SH-SY5Y (cell line): ENCODE results near the gene KRR1.

ENCODE experiments used
- GATA2 ChIP-seq: IDR thresholded peaks from 2 replicates; pipeline ENCODE4 v1.6.1; 2011; ENCODE audit warnings: mild to moderate bottlenecking, low read depth, low read length
- GATA3 ChIP-seq: IDR thresholded peaks from 2 replicates; pipeline ENCODE4 v1.6.1; 2011; ENCODE audit warnings: low read depth, mild to moderate bottlenecking, low read length, moderate library complexity

KRR1 gene

DNA sequence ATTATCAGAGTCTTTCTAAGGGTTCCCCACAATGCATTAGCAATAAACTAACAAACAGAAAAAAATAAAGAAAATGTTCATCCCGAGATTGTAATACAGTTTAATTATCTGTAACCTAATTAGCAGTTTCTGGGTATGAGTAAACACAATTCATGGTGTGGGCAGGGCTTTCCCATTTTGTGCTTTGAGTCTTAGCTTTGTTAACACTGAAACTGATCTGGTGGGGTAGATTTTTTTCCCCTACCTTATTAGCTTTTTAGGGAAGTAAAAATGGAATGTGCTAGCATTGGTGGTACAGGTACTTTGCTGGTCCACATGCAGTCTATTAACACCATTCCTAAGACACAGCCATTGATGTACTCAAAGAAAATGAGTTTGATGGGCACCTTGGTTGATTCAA lies 18.4 kb upstream of the KRR1 start:
- TF ChIP-seq GATA2 = no peak
- no peak for TF ChIP-seq GATA3

DNA sequence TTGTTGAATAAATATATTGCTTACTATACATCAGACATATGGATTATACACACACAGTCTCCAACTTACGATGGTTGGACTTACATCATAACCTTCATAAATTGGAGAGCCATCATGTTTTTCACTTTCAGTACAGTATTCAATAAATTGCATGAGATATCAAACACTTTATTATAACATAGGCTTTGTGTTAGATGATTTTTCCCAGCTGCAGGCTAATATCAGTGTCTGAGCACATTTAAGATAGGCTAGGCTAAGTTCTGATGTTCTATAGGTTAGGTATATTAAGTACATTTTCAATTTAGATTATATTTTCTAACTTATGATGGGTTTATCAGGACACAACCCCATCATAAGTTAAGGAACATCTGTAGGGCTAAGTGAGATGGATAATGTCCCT lies 17.9 kb upstream of the KRR1 start:
- no peak for TF ChIP-seq GATA3
- no peak for TF ChIP-seq GATA2

DNA sequence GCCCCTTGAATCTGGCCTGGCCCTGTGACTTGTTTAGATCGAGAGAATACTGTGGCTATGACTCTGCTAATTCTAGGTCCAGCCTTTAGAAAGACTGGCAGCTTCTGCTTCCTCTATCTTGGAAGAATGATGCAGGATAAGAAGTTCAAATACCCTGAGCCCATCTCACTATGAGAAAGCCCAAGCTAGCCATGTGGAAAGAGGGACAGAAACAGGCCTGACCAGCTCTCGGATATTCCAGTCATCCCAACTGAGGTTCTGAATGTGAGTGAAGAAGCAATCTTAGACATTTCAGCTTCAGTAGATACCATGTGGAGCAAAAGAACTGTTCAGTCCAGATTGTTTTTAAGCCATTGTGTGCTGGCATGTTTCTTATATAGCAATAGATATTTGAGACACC lies 17.3 kb upstream of the KRR1 start:
- no peak for TF ChIP-seq GATA2
- no peak for TF ChIP-seq GATA3

DNA sequence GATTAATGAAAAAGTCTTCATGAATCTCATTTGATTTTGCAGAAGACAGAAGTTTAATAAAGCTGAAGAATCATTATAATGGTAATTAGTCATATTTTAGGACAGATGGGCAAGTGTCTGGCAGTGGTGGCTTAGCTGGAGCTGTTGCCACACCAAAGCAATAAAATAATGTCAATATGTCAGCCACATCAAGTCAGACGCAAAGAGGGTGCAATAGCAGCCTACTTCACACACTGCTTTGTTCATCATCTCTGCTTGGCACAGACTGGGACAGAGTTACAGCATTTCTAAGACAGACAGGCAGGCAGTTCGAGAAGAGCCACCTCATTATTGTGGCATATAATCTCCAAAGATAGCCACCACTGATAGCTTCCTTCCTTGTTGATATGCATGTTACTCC lies 16.9 kb upstream of the KRR1 start:
- TF ChIP-seq GATA2 = no peak
- TF ChIP-seq GATA3 = no peak

DNA sequence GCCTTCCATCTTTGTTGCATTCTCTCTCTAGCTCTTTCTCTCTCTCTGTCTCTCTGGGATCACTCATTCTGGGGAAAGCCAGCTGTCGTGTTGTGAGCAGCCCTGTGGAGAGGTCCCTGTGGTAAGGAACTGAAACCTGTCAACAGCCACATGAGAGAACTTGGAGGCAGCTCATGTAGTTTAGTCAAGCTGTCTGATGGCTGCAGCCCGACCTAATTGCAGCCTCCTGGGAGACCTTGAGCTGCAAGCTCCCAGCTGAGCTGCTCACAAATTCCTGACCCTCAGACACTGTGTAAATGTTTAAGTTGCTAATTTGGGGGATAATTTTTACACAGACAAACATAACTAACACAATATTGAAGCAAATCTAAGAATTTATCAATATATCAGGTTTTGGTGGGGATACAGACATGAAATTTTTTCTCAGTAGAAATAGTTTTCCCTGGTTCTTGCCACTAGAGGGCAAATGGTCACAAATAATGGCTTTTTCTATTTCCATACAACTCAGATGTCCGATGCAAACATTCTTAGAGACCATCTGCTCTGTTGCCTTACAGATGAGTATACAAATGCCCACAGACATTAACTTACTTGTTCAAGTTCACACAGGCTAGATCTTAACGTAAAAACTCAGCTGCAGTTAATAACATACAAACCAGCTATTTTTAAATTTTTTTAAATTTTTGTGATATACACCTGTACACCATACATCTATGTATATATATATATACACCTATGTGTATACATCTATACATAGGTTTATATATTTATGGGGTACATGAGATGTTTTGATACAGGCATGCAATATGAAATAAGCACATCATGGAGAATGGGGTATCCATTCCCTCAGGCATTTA lies 15.5 kb upstream of the KRR1 start:
- TF ChIP-seq GATA3 (no peak), GATA2 (no peak)

DNA sequence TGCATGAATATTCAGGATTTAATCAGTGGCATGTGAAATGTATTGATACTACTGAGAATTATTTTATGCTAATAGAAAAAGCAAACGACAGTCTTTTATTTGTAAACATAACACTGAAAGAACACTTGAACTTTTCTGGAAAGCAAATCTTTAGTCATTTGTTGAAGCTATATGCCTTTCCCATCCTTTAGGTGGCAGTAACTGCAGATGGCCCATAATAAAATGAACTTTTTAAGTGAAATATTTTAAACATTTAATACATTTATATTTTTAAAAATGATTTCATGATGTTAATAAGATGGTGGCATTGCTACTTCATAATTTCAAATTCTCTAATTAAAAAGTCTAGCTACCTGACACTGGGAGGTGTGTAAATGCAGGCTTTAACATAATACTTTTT lies 13.9 kb upstream of the KRR1 start:
- no peak for TF ChIP-seq GATA2
- no peak for TF ChIP-seq GATA3

DNA sequence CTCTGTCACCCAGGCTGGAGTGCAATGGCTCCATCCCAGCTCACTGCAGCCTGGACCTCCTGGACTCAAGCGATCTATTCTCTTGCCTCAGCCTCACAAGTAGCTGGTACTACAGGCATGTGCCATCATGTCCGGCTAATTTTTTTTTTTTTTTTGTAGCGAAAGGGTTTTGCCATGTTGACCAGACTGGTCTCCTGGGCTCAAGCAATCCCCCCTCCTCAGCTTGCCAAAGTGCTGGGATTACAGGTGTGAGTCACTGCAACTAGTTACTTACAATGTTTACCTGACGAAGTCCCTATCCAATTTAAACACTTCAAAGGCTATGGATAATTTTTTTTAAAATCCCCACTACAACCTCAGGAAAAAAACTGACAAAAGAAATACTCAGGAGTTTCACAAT lies 1.8 kb downstream of the KRR1 start:
- TF ChIP-seq GATA3 (no peak), GATA2 (no peak)

DNA sequence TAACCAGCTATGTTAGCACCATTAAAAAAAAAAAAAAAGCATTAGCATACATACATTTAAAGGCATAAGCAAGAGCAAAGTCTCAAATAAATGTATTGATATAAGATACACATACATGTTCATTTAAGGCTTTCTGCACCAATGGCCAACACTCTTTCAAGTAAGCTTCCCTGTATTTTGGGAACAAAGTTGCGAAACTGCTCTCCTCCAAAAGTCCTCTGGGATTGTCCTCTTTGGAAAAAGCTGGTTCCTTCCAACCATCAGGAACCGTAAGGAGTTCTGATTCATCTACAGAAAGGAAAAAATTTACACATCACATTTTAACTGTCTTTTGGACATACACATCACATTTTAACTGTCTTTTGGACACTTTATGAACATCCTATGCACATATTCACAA lies 3.2 kb downstream of the KRR1 start:
- TF ChIP-seq GATA2 (no peak), GATA3 (no peak)

DNA sequence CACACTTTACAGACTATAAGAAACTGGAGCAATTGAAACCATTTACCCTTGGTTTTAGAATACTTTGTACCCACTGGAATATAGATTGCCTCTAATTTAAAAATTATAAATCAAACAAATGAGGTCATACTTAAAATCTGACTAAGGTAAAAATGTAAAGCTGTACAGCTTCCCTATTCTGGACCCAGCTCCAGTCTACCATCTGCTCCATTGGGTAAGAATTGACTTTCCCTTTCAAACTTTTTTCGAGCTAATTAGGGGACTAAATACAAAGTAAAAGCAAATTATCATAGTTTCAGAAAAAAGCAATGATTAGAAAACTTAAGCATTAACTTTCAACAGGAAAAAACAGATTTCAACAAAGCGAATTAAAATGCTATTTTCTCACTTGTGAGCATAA lies 4.3 kb downstream of the KRR1 start:
- TF ChIP-seq GATA3 = no peak
- no peak for TF ChIP-seq GATA2

DNA sequence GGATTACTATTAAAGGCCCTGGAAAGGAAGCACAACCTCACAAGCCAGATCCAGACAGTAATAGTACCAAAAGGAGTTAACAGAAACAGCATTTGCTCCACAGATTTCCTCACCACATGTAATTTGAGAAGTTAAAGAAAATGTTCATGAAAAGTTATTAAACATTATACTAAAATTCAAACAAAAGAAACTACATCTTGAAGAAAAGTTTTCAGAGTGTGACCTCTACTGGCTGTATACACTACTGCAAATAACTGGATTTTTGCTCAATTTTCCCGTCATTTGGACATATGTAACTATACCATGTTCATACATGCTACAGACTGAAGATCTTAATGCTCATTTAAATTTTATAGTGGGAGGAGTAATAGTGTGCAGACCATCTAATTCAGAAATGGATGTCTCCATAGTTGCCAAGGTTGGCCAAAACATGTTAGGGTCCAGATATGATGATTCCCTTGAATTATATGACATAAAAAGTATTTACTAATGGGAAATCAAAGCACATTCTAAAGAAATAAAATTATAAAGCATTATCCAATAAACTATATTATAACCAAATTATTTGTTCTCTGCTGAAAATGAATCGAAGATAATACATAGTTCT lies 5.6 kb downstream of the KRR1 start:
- TF ChIP-seq GATA3 (no peak), GATA2 (no peak)

DNA sequence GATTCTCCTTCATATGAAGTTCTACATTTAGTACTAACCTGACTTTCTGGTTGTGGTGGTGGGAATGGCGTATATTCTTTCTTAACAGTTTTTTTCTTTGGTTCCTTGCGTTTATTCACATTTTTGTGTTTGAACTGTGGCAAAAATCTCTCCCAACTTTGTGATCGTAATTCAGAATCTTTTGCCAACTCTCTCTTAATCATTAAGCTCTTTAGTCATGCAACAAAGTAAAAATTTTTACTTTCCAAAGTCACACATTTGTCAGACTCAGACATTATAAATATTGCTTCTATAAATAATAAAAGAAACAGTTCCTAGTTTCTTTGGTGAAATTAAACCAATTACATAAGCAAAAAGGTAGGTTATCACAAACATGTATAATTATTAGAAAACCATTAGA lies 7.5 kb downstream of the KRR1 start:
- TF ChIP-seq GATA3 = no peak
- TF ChIP-seq GATA2 = no peak

DNA sequence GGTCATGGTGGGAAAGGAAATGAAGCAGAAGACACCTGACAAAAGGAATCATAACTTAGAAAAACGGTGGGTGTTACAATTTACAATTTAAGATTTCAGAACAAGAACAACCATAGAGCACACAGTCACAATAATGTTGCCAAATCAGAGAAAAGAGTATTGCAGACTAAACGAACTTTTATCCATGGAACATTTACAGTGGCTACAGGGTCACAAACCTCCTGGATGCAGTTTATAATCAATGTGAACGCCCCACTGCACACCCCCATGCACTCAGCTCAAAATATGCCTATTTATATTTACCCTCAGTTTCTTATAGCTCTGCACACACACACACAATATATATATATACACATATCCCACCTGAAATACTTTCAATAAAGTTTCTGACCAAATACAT lies 8.0 kb downstream of the KRR1 start:
- TF ChIP-seq GATA2 = no peak
- TF ChIP-seq GATA3 = no peak

DNA sequence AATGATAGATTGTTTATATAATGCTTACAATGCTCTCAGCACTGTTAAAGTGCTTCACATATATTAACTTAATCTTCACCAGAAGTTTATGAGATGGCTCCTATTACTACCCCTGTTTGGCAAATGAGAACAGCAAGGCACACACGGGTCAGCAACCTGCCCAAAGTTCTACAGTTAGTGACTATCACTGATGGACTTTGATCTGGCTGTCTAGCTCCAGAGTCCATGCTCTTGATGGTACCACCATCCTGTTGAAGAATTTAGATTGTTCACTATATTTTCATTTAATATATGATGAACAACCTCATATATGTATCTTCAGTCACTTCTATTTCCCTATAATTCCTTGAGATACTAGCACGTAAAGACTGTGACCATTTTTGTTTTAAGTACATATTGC lies 20.2 kb downstream of the KRR1 start:
- no peak for TF ChIP-seq GATA2
- TF ChIP-seq GATA3 = no peak

DNA sequence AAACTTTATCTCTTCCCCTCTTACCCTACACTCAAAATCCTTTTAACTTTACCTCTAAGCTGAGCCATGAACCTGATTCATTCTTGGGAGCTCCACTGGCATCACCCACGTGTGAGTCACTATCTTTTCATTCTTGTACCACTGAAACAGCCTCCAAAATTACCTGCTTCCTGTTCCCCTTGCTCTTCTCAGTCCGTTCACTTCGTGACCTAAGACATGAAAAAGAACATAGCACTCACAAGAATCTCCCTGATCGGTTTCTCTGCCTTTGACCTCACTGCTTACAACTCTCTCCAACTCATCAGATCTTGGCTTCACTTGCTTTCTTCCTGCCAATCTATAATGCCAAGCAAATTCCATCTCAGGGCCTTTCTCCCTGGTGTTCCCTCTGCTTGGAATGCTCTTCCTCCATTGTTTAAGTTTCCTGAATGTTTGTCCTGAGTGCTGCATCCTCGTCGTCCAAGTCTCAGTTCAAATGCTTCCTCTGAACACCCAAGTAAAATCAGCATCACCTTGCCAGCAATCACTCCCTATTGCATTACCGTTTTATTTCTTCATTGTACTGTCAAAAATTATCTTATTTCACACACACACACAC lies 21.7 kb downstream of the KRR1 start:
- TF ChIP-seq GATA2 = no peak
- no peak for TF ChIP-seq GATA3

DNA sequence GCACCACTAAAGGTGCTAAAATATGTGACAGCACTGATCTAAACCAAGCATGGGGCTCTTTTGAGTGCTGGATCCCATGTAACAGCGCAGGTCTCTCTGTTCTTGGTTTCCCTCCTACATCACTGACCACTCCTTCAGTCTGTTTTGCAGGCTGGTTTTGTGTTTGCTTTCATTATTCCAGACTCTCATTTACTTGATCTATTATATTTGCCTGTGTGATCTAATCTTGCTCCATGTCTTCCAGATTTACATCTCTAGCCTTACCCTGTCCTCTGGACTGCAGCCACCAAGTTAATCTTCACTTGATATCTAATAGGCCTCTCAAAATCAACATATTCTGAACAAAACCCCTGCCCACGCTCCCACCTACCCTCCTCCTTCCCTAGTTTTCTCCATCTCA lies 22.2 kb downstream of the KRR1 start:
- no peak for TF ChIP-seq GATA2
- no peak for TF ChIP-seq GATA3
